GM18868 (cell line): ENCODE results near the gene PHOSPHO1.
A peak's percentile ranks its signal among the peaks of the same experiment; 100 is the strongest.

Experiments
- ATAC-seq: cut with Tn5 transposase; IDR thresholded peaks from one replicate; pipeline ENCODE4 v1.9.1; 2021; ENCODE audit warnings: mild to moderate bottlenecking, moderate library complexity; ENCODE audit not compliant: unreplicated experiment

Gene PHOSPHO1

GRCh38 chr17:49219987-49220386 is 10.6 kb downstream of the PHOSPHO1 start:
- no peak for ATAC-seq

GRCh38 chr17:49218941-49219913 is 11.4 kb downstream of the PHOSPHO1 start:
- peak; percentile 51 for ATAC-seq

- ATAC-seq: peak; percentile 45
Measured at GRCh38 chr17:49217651-49218413, 12.8 kb downstream of the PHOSPHO1 start.

GRCh38 chr17:49216953-49217650 is 13.5 kb downstream of the PHOSPHO1 start:
- no peak for ATAC-seq

GRCh38 chr17:49216482-49216881 is 14.1 kb downstream of the PHOSPHO1 start:
- no peak for ATAC-seq

GRCh38 chr17:49214676-49215360 is 15.8 kb downstream of the PHOSPHO1 start:
- ATAC-seq: no peak

GRCh38 chr17:49213847-49214246 is 16.7 kb downstream of the PHOSPHO1 start:
- no peak for ATAC-seq

- no peak for ATAC-seq
Measured at GRCh38 chr17:49213399-49213798, 17.2 kb downstream of the PHOSPHO1 start.

- ATAC-seq: peak; percentile 79
Measured at GRCh38 chr17:49210158-49211029, 20.2 kb downstream of the PHOSPHO1 start, which contains the start of the genes ABI3 and GNGT2. Gene ABI3, plus strand, starts transcription at chr17:49210707. Its CDS starts 18 bp downstream, at chr17:49210725. Gene GNGT2, minus strand, starts transcription at chr17:49210574. Its CDS starts 3,152 bp downstream, at chr17:49207422.

GRCh38 chr17:49209061-49209571 is 21.5 kb downstream of the PHOSPHO1 start:
- no peak for ATAC-seq

- no peak for ATAC-seq
Measured at GRCh38 chr17:49204516-49204915, 26.1 kb downstream of the PHOSPHO1 start.

GRCh38 chr17:49203796-49204195 is 26.8 kb downstream of the PHOSPHO1 start:
- ATAC-seq: no peak

GRCh38 chr17:49201481-49201927 is 29.1 kb downstream of the PHOSPHO1 start:
- no peak for ATAC-seq

GRCh38 chr17:49200423-49201083 is 30.0 kb downstream of the PHOSPHO1 start:
- ATAC-seq: no peak

GRCh38 chr17:49198211-49198610 is 32.4 kb downstream of the PHOSPHO1 start:
- no peak for ATAC-seq

- no peak for ATAC-seq
Measured at GRCh38 chr17:49197346-49197998, 33.1 kb downstream of the PHOSPHO1 start.

GRCh38 chr17:49196520-49196919 is 34.1 kb downstream of the PHOSPHO1 start:
- no peak for ATAC-seq

- no peak for ATAC-seq
Measured at GRCh38 chr17:49195751-49196150, 34.8 kb downstream of the PHOSPHO1 start.
